OCI-LY7 (cell line): ENCODE results near the gene AMPD3. TPM values are rescaled to one million over a fixed set of nuclear protein-coding genes. Genes with fewer than 3 reads are reported as not detected.

Source experiments
- BruUV-seq: library from RNA; stranded (reverse); fragments of 400-500 nt; replicated peaks from 2 replicates; lab custom pipeline; 2021; lab: Mats Ljungman, UMichigan
- CTCF ChIA-PET: fragments of 300-600 bp; sonication (Branson Sonifier 250); formaldehyde crosslinking; loops from one replicate; lab custom pipeline; 2022; ENCODE audit warnings: antibody characterized with exemption; ENCODE audit not compliant: unreplicated experiment; lab: Charles Lee
- POLR2A ChIA-PET: fragments of 300-600 bp; sonication (Branson Sonifier 250); formaldehyde crosslinking; loops from one replicate; lab custom pipeline; 2022; ENCODE audit warnings: antibody characterized with exemption; lab: Charles Lee
- DNase-seq: peaks from one replicate; pipeline ENCODE4 v3.0.0-alpha.2; 2015; ENCODE audit warnings: low spot score
- H2AFZ ChIP-seq: fragments of 200-600 bp; sonication (generic), shearing (Covaris generic); 2 replicates; pipeline ENCODE4 v1.6.1; 2014; ENCODE audit warnings: mild to moderate bottlenecking, antibody characterized with exemption, low read length, moderate library complexity
- H3K27ac ChIP-seq: fragments of 200-600 bp; sonication (generic); 2 replicates; pipeline ENCODE4 v1.5.1; 2014; ENCODE audit warnings: mixed run types, low read depth, mild to moderate bottlenecking, moderate library complexity, low read length, inconsistent platforms; ENCODE audit not compliant: poor library complexity, severe bottlenecking
- H3K36me3 ChIP-seq: fragments of 200-600 bp; sonication (generic); 2 replicates; pipeline ENCODE4 v1.6.1; 2014; ENCODE audit warnings: mild to moderate bottlenecking, antibody characterized with exemption, low read length, moderate library complexity, mixed read lengths; ENCODE audit not compliant: insufficient read depth
- H3K4me1 ChIP-seq: fragments of 200-600 bp; sonication (generic); 2 replicates; pipeline ENCODE4 v1.5.1; 2014; ENCODE audit warnings: mild to moderate bottlenecking, low read length; ENCODE audit not compliant: insufficient read depth, poor library complexity, severe bottlenecking
- H3K4me2 ChIP-seq: fragments of 200-600 bp; sonication (generic); 2 replicates; pipeline ENCODE4 v1.6.1; 2014; ENCODE audit warnings: mild to moderate bottlenecking, low read length
- H3K4me3 ChIP-seq: fragments of 200-600 bp; sonication (generic); 2 replicates; pipeline ENCODE4 v1.5.1; 2014; ENCODE audit warnings: mild to moderate bottlenecking, low read depth, low read length; ENCODE audit not compliant: poor library complexity, severe bottlenecking
- H3K79me2 ChIP-seq: fragments of 200-600 bp; sonication (generic); 2 replicates; pipeline ENCODE4 v1.6.1; 2016; ENCODE audit warnings: low read depth, mild to moderate bottlenecking, low read length, moderate library complexity, mixed read lengths; ENCODE audit not compliant: insufficient read depth
- H3K9me2 ChIP-seq: fragments of 200-600 bp; sonication (generic); 2 replicates; pipeline ENCODE4 v1.6.1; 2016; ENCODE audit warnings: mild to moderate bottlenecking, low read length, mixed read lengths; ENCODE audit not compliant: insufficient read depth
- H3K9me3 ChIP-seq: fragments of 200-600 bp; sonication (generic); 2 replicates; pipeline ENCODE4 v1.6.1; 2014; ENCODE audit warnings: mild to moderate bottlenecking, mixed run types, low read length, mixed read lengths
- H4K20me1 ChIP-seq: fragments of 200-600 bp; sonication (generic); 2 replicates; pipeline ENCODE4 v1.6.1; 2014; ENCODE audit warnings: mild to moderate bottlenecking, antibody characterized with exemption, low read length, moderate library complexity, mixed read lengths; ENCODE audit not compliant: insufficient read depth
- CTCF ChIP-seq: fragments of 200-600 bp; sonication (generic); conservative IDR thresholded peaks from 2 replicates; pipeline ENCODE4 v1.5.1; 2014; ENCODE audit warnings: mild to moderate bottlenecking, antibody characterized with exemption, low read length, moderate library complexity, mixed read lengths
- EZH2phosphoT487 ChIP-seq: fragments of 200-600 bp; sonication (generic); IDR thresholded peaks from 2 replicates; pipeline ENCODE4 v1.6.1; 2018; ENCODE audit warnings: low read depth, borderline replicate concordance, mild to moderate bottlenecking, mixed run types, antibody characterized with exemption, low read length, moderate library complexity, mixed read lengths
- intact Hi-C: fragments of 100-400 bp; cut with micrococcal nuclease; formaldehyde crosslinking; loops from one replicate; pipeline ENCODE4 v1.10.0; 2022; ENCODE audit not compliant: unreplicated experiment
- total RNA-seq, 2 experiments: library from RNA; depleted of rRNA in 1 of 2; stranded (reverse); fragments of >200 nt in 1 of 2; shearing (Covaris generic) in 1 of 2; gene quantifications; 2 replicates each; pipeline ENCODE4 v1.2.3, GENCODE V29; 2014 to 2022

Gene AMPD3
- total RNA-seq, 2 experiments from 2014 or later = 13.5 to 25.6 TPM

- Histone ChIP-seq H4K20me1 (peaks cover 3% of the 10 kb centered on the region; the same call in 1 of the 2 replicates), H3K9me3 (no peaks in the 10 kb centered on the region), H2AFZ (no peak overlapping the region), H3K27ac (no peak overlapping the region), H3K4me1 (no peaks in the 10 kb centered on the region), H3K4me3 (no peak overlapping the region), H3K79me2 (no peaks in the 10 kb centered on the region), H3K9me2 (no peaks in the 10 kb centered on the region), H3K36me3 (peaks cover 90% of the 10 kb centered on the region), H3K4me2 (no peak overlapping the region)
- no TSS peak for BruUV-seq
- TF ChIP-seq EZH2phosphoT487 (no peak), CTCF (no peak)
- intact Hi-C loops = no loop called here
- POLR2A ChIA-PET = interaction anchor here (0.5 to 1.7 kb wide), 5 partner anchors 18 to 167 kb away, joined by 3 to 5 read pairs (median 3); no protein-coding TSS in a partner anchor
- CTCF ChIA-PET = no interaction called here
- no peak for DNase-seq
These were observed 23.8 kb downstream of the AMPD3 start for GRCh38 chr11:10478574-10479550.

GRCh38 chr11:10480026-10480425 lies 25.0 kb downstream of the AMPD3 start:
- intact Hi-C loops = no loop called here
- Histone ChIP-seq H3K27ac (no peak overlapping the region), H4K20me1 (peaks cover 3% of the 10 kb centered on the region; the same call in 1 of the 2 replicates), H3K4me2 (no peak overlapping the region), H3K79me2 (no peaks in the 10 kb centered on the region), H3K4me3 (no peak overlapping the region), H3K9me3 (no peaks in the 10 kb centered on the region), H3K9me2 (no peaks in the 10 kb centered on the region), H3K36me3 (peaks cover 91% of the 10 kb centered on the region), H2AFZ (no peak overlapping the region), H3K4me1 (no peaks in the 10 kb centered on the region)
- no TSS peak for BruUV-seq
- DNase-seq = no peak
- ChIA-PET POLR2A (interaction anchor here (0.6 to 1.7 kb wide), 5 partner anchors 19 to 1100 kb away, joined by 3 to 5 read pairs (median 3); no protein-coding TSS in a partner anchor), CTCF (no interaction called here)
- TF ChIP-seq CTCF (no peak), EZH2phosphoT487 (no peak)
